Progenitor cell of endocrine pancreas (in vitro differentiated cells): ENCODE measurements around the gene CA9. TPM values are rescaled to one million over a fixed set of nuclear protein-coding genes. Genes with fewer than 3 reads are reported as not detected.

ENCODE experiments used
- DNase-seq: peaks from one replicate; pipeline ENCODE4 v3.0.0; 2021; ENCODE audit warnings: low spot score; ENCODE audit not compliant: unreplicated experiment
- H3K27ac Mint-ChIP-seq: 2 replicates; pipeline ENCODE4 v1.8.0; 2021; ENCODE audit warnings: mild to moderate bottlenecking, moderate library complexity, mixed read lengths
- H3K27me3 Mint-ChIP-seq: 2 replicates; pipeline ENCODE4 v1.8.0; 2021; ENCODE audit warnings: mixed read lengths
- H3K36me3 Mint-ChIP-seq: 2 replicates; pipeline ENCODE4 v1.8.0; 2022; ENCODE audit warnings: mixed read lengths; ENCODE audit not compliant: insufficient read depth
- H3K4me1 Mint-ChIP-seq: 2 replicates; pipeline ENCODE4 v1.8.0; 2021; ENCODE audit warnings: low read depth, mixed read lengths
- H3K4me3 Mint-ChIP-seq: 2 replicates; pipeline ENCODE4 v1.8.0; 2021; ENCODE audit warnings: low read depth, mild to moderate bottlenecking, moderate library complexity, mixed read lengths
- H3K9me3 Mint-ChIP-seq: 2 replicates; pipeline ENCODE4 v1.8.0; 2021; ENCODE audit warnings: low read depth, mixed read lengths
- CTCF ChIP-seq: fragments of 200-600 bp; sonication (generic); IDR thresholded peaks from one replicate; pipeline ENCODE4 v1.5.0; 2021; ENCODE audit warnings: antibody characterized with exemption, mild to moderate bottlenecking; ENCODE audit not compliant: unreplicated experiment
- total RNA-seq: library from RNA; stranded (reverse); gene quantifications from 2 replicates; pipeline ENCODE4 v1.2.1, GENCODE V29; 2021

The CA9 gene
- total RNA-seq, 1 donor from 2014 or later: 0.31 TPM

- Mint-ChIP-seq H3K27me3 (no peaks in the 10 kb centered on the region), H3K27ac (no peak overlapping the region), H3K9me3 (no peaks in the 10 kb centered on the region), H3K4me1 (no peaks in the 10 kb centered on the region), H3K4me3 (no peak overlapping the region), H3K36me3 (peaks cover 27% of the 10 kb centered on the region)
- DNase-seq: no peak
- no peak for TF ChIP-seq CTCF
Measured at GRCh38 chr9:35700031-35700430, 26.3 kb downstream of the CA9 start.

GRCh38 chr9:35700942-35701341 lies 27.2 kb downstream of the CA9 start:
- no peak for DNase-seq
- H3K27me3 Mint-ChIP-seq: no peaks in the 10 kb centered on the region
- H3K9me3 Mint-ChIP-seq: no peaks in the 10 kb centered on the region
- H3K4me1 Mint-ChIP-seq: no peaks in the 10 kb centered on the region
- no peak overlapping the region for H3K27ac Mint-ChIP-seq
- H3K36me3 Mint-ChIP-seq: peaks cover 27% of the 10 kb centered on the region
- no peak overlapping the region for H3K4me3 Mint-ChIP-seq
- no peak for TF ChIP-seq CTCF

- no peak for DNase-seq
- no peak overlapping the region for H3K4me3 Mint-ChIP-seq
- H3K9me3 Mint-ChIP-seq: no peaks in the 10 kb centered on the region
- H3K27me3 Mint-ChIP-seq: no peaks in the 10 kb centered on the region
- no peak for TF ChIP-seq CTCF
- H3K36me3 Mint-ChIP-seq: peaks cover 30% of the 10 kb centered on the region
- no peak overlapping the region for H3K27ac Mint-ChIP-seq
- no peaks in the 10 kb centered on the region for H3K4me1 Mint-ChIP-seq
Measured at GRCh38 chr9:35702696-35703095, 29.0 kb downstream of the CA9 start.

- no peak overlapping the region for H3K4me3 Mint-ChIP-seq
- no peak for TF ChIP-seq CTCF
Measured at GRCh38 chr9:35703906-35704672, 30.4 kb downstream of the CA9 start.

GRCh38 chr9:35705372-35705771 lies 31.6 kb downstream of the CA9 start:
- DNase-seq: no peak
- Mint-ChIP-seq H3K27me3 (no peaks in the 10 kb centered on the region), H3K4me1 (no peaks in the 10 kb centered on the region), H3K36me3 (peaks cover 35% of the 10 kb centered on the region), H3K9me3 (no peaks in the 10 kb centered on the region), H3K4me3 (no peak overlapping the region), H3K27ac (no peak overlapping the region)
- TF ChIP-seq CTCF: no peak

More at GRCh38 chr9:35703906-35704672, 30.4 kb downstream of the CA9 start:
- no peak for DNase-seq
- no peaks in the 10 kb centered on the region for H3K4me1 Mint-ChIP-seq
- H3K36me3 Mint-ChIP-seq: peaks cover 32% of the 10 kb centered on the region
- H3K9me3 Mint-ChIP-seq: no peaks in the 10 kb centered on the region
- H3K27me3 Mint-ChIP-seq: no peaks in the 10 kb centered on the region
- H3K27ac Mint-ChIP-seq: no peak overlapping the region
